ENCODE data around the gene ENAH.
"Not testable (repeated sequence)": the region's sequence is repeated elsewhere in the genome, so short reads cannot be mapped to it uniquely, and the experiment has no call there.

Gene ENAH

GRCh38 chr1:225486856-225487255 lies 166.1 kb downstream of the ENAH start:
- no peak for DNase-seq (ENCODE audit: low spot score)

GRCh38 chr1:225485991-225486530 lies 166.9 kb downstream of the ENAH start:
- peak; percentile 37 for DNase-seq (ENCODE audit: low spot score)

GRCh38 chr1:225485226-225485625 lies 167.7 kb downstream of the ENAH start:
- no peak for DNase-seq (ENCODE audit: low spot score)

- DNase-seq (ENCODE audit: low spot score), result no peak
Measured at GRCh38 chr1:225484657-225485214, 168.2 kb downstream of the ENAH start.

GRCh38 chr1:225483818-225484656 lies 168.9 kb downstream of the ENAH start:
- no peak for DNase-seq (ENCODE audit: low spot score)

- DNase-seq (ENCODE audit: low spot score), result no peak
Measured at GRCh38 chr1:225482421-225482950, 170.4 kb downstream of the ENAH start.

GRCh38 chr1:225481738-225482137 lies 171.2 kb downstream of the ENAH start:
- DNase-seq (ENCODE audit: low spot score), result no peak

GRCh38 chr1:225480825-225481434 lies 172.0 kb downstream of the ENAH start:
- peak; percentile 36 for DNase-seq (ENCODE audit: low spot score)

- DNase-seq (ENCODE audit: low spot score), result no peak
Measured at GRCh38 chr1:225479996-225480720, 172.8 kb downstream of the ENAH start.

- no peak for DNase-seq (ENCODE audit: low spot score)
Measured at GRCh38 chr1:225479341-225479740, 173.6 kb downstream of the ENAH start.

- DNase-seq (ENCODE audit: low spot score), result no peak
Measured at GRCh38 chr1:225477296-225477911, 175.5 kb downstream of the ENAH start.

- no peak for DNase-seq (ENCODE audit: low spot score)
Measured at GRCh38 chr1:225476538-225476988, 176.4 kb downstream of the ENAH start.

- DNase-seq (ENCODE audit: low spot score), result no peak
Measured at GRCh38 chr1:225476100-225476511, 176.8 kb downstream of the ENAH start.

- peak; percentile 56 for DNase-seq (ENCODE audit: low spot score)
Measured at GRCh38 chr1:225474986-225475820, 177.7 kb downstream of the ENAH start.

- DNase-seq (ENCODE audit: low spot score), result no peak
Measured at GRCh38 chr1:225474439-225474985, 178.4 kb downstream of the ENAH start.

- not testable (repeated sequence) for DNase-seq (ENCODE audit: low spot score)
Measured at GRCh38 chr1:225473676-225474438, 179.1 kb downstream of the ENAH start.

GRCh38 chr1:225473266-225473665 lies 179.7 kb downstream of the ENAH start:
- not testable (repeated sequence) for DNase-seq (ENCODE audit: low spot score)

- DNase-seq (ENCODE audit: low spot score), result no peak
Measured at GRCh38 chr1:225471453-225472301, 181.2 kb downstream of the ENAH start.

GRCh38 chr1:225471109-225471452 lies 181.8 kb downstream of the ENAH start:
- DNase-seq (ENCODE audit: low spot score), result no peak

Measured in SW480 (cell line).